ENCODE data around the gene CDH13.

DNA sequence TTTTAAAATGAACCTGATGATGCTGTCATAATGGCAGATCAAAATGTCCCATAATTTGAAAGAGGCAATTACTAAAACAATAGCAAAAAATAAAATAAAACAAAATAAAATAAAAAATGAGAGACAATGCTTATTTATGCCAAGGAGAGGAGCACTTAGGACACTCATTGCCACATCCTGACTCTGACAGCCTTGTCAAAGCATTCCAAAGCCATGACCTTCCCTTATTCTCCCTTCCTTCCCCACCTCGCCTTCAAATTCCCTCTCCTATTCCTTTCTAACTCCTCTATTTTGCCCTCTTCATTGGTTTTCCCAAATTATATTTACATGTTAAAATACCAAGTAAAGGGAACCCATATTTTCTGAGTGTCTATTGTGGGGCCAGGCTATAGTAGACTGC, 220.0 kb downstream of the CDH13 start:
- TF ChIP-seq, protein P1, sequence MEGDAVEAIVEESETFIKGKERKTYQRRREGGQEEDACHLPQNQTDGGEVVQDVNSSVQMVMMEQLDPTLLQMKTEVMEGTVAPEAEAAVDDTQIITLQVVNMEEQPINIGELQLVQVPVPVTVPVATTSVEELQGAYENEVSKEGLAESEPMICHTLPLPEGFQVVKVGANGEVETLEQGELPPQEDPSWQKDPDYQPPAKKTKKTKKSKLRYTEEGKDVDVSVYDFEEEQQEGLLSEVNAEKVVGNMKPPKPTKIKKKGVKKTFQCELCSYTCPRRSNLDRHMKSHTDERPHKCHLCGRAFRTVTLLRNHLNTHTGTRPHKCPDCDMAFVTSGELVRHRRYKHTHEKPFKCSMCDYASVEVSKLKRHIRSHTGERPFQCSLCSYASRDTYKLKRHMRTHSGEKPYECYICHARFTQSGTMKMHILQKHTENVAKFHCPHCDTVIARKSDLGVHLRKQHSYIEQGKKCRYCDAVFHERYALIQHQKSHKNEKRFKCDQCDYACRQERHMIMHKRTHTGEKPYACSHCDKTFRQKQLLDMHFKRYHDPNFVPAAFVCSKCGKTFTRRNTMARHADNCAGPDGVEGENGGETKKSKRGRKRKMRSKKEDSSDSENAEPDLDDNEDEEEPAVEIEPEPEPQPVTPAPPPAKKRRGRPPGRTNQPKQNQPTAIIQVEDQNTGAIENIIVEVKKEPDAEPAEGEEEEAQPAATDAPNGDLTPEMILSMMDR (IDR thresholded peaks at IDR 0.05; ENCODE audit: poor library complexity) = no peak
- no peak for TF ChIP-seq EZH2 (IDR thresholded peaks at IDR 0.05; ENCODE audit: borderline replicate concordance)

All from hepatocyte (in vitro differentiated cells).